ENCODE data around the gene NOP16.

Gene NOP16

GRCh38 chr5:176355400-176356178 lies 32.8 kb downstream of the NOP16 start:
- H3K27ac ChIP-seq (ENCODE audit: low read depth, low read length), result no peak overlapping the region
- no peaks in the 10 kb centered on the region for H3K27me3 ChIP-seq (ENCODE audit: control insufficient read depth, insufficient read depth, low read length)
- H3K9me3 ChIP-seq (ENCODE audit: control insufficient read depth, insufficient read depth, low read length), result no peaks in the 10 kb centered on the region
- H3K36me3 ChIP-seq (ENCODE audit: control insufficient read depth, insufficient read depth, low read length), result peaks cover 81% of the 10 kb centered on the region
- H3K4me1 ChIP-seq (ENCODE audit: control insufficient read depth, insufficient read depth, low read length), result no peaks in the 10 kb centered on the region
- H3K9ac ChIP-seq (ENCODE audit: low read depth, low read length), result no peak overlapping the region
- no peak overlapping the region for H3K4me3 ChIP-seq (ENCODE audit: low read depth, low read length)

DNA sequence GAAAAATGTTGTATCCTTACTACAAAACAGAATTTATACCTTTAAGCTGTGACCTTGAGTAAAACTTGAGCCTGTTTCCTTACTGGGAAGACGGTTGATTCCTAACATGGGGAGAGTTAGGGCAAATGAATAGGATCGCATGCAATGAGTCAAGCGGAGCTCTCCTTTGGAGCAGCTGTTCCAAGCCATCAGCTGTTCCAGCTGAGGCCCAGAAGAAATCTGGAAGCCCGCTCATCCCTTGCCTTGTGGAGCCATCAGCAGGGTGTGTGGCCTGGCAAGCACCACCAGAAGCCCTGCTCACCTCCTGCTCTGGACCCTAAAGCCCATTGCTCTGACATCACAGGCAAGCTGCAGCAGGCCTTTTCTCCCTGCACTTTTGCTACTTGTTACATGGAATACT lies 34.9 kb downstream of the NOP16 start:
- no peak overlapping the region for H3K27ac ChIP-seq (ENCODE audit: low read depth, low read length)
- no peaks in the 10 kb centered on the region for H3K27me3 ChIP-seq (ENCODE audit: control insufficient read depth, insufficient read depth, low read length)
- no peak overlapping the region for H3K9ac ChIP-seq (ENCODE audit: low read depth, low read length)
- peaks cover 94% of the 10 kb centered on the region for H3K36me3 ChIP-seq (ENCODE audit: control insufficient read depth, insufficient read depth, low read length)
- no peaks in the 10 kb centered on the region for H3K4me1 ChIP-seq (ENCODE audit: control insufficient read depth, insufficient read depth, low read length)
- no peaks in the 10 kb centered on the region for H3K9me3 ChIP-seq (ENCODE audit: control insufficient read depth, insufficient read depth, low read length)
- no peak overlapping the region for H3K4me3 ChIP-seq (ENCODE audit: low read depth, low read length)

GRCh38 chr5:176352116-176352878 lies 36.1 kb downstream of the NOP16 start:
- H3K9me3 ChIP-seq (ENCODE audit: control insufficient read depth, insufficient read depth, low read length), result no peaks in the 10 kb centered on the region
- H3K4me1 ChIP-seq (ENCODE audit: control insufficient read depth, insufficient read depth, low read length), result no peaks in the 10 kb centered on the region
- no peak overlapping the region for H3K27ac ChIP-seq (ENCODE audit: low read depth, low read length)
- no peaks in the 10 kb centered on the region for H3K27me3 ChIP-seq (ENCODE audit: control insufficient read depth, insufficient read depth, low read length)
- peaks cover 95% of the 10 kb centered on the region for H3K36me3 ChIP-seq (ENCODE audit: control insufficient read depth, insufficient read depth, low read length)
- H3K9ac ChIP-seq (ENCODE audit: low read depth, low read length), result no peak overlapping the region
- no peak overlapping the region for H3K4me3 ChIP-seq (ENCODE audit: low read depth, low read length)

DNA sequence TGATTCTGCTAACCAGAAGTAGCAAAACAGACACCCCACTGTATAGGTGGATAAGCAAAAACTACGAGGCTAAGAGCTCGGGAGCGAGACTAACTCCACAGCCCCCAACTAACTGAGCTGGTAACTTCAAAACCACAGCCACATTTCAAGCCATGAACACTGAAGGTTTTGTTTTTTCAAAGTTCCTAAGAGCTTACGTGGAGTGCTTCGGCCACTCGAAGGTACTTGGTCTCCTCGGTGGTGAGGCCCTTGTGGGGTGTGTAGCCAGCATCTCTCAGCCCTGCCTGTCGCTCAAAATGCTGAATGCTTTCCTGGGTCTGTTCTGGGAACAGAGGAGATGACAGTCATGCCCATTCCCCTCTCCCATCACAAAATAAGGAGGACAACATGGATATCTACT lies 38.0 kb downstream of the NOP16 start:
- Histone ChIP-seq H3K4me1 (ENCODE audit: control insufficient read depth, insufficient read depth, low read length) (no peaks in the 10 kb centered on the region), H3K4me3 (ENCODE audit: low read depth, low read length) (no peak overlapping the region), H3K27ac (ENCODE audit: low read depth, low read length) (no peak overlapping the region), H3K27me3 (ENCODE audit: control insufficient read depth, insufficient read depth, low read length) (no peaks in the 10 kb centered on the region), H3K36me3 (ENCODE audit: control insufficient read depth, insufficient read depth, low read length) (peaks cover 98% of the 10 kb centered on the region), H3K9me3 (ENCODE audit: control insufficient read depth, insufficient read depth, low read length) (no peaks in the 10 kb centered on the region), H3K9ac (ENCODE audit: low read depth, low read length) (no peak overlapping the region)

DNA sequence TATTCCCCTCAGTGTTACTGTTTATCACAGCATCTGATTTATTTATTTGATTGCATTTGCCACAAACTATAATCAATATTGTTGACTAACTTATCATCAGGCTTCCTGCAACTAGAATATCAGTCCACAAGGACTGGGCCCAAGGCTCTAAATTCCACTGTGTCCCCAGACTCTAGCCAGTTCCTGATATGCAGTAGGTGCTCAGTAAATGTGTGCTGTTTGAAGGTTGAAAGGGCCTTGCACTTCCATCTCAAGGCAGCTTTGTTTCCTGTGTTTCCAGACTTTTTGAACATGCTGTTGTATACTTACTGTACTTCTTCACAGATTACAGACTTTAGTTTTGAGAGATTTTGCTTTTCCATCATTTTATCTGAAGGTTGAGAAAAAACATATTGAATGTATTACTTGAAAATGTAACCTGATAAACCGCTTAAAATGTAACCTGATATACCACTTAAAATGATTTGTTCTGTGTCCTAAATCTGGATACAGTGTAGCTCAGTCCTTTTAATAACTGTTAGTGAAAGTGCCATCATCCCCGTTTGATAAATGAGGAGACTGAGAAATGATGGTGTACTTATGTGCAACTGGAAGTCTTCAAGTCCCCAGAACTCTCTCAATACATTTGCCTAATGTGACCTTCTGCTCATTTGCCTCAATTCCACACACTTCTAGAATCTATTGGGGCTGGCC lies 45.5 kb downstream of the NOP16 start:
- no peak overlapping the region for H3K9ac ChIP-seq (ENCODE audit: low read depth, low read length)
- H3K4me3 ChIP-seq (ENCODE audit: low read depth, low read length), result no peak overlapping the region
- no peaks in the 10 kb centered on the region for H3K4me1 ChIP-seq (ENCODE audit: control insufficient read depth, insufficient read depth, low read length)
- H3K36me3 ChIP-seq (ENCODE audit: control insufficient read depth, insufficient read depth, low read length), result peaks cover 36% of the 10 kb centered on the region
- no peaks in the 10 kb centered on the region for H3K27me3 ChIP-seq (ENCODE audit: control insufficient read depth, insufficient read depth, low read length)
- no peaks in the 10 kb centered on the region for H3K9me3 ChIP-seq (ENCODE audit: control insufficient read depth, insufficient read depth, low read length)
- no peak overlapping the region for H3K27ac ChIP-seq (ENCODE audit: low read depth, low read length)

- Histone ChIP-seq H3K9ac (ENCODE audit: low read depth, low read length) (no peak overlapping the region), H3K36me3 (ENCODE audit: control insufficient read depth, insufficient read depth, low read length) (peaks cover 33% of the 10 kb centered on the region), H3K9me3 (ENCODE audit: control insufficient read depth, insufficient read depth, low read length) (no peaks in the 10 kb centered on the region), H3K4me3 (ENCODE audit: low read depth, low read length) (no peak overlapping the region), H3K27ac (ENCODE audit: low read depth, low read length) (no peak overlapping the region), H3K27me3 (ENCODE audit: control insufficient read depth, insufficient read depth, low read length) (no peaks in the 10 kb centered on the region), H3K4me1 (ENCODE audit: control insufficient read depth, insufficient read depth, low read length) (no peaks in the 10 kb centered on the region)
These were observed 46.3 kb downstream of the NOP16 start for GRCh38 chr5:176342158-176342483.

DNA sequence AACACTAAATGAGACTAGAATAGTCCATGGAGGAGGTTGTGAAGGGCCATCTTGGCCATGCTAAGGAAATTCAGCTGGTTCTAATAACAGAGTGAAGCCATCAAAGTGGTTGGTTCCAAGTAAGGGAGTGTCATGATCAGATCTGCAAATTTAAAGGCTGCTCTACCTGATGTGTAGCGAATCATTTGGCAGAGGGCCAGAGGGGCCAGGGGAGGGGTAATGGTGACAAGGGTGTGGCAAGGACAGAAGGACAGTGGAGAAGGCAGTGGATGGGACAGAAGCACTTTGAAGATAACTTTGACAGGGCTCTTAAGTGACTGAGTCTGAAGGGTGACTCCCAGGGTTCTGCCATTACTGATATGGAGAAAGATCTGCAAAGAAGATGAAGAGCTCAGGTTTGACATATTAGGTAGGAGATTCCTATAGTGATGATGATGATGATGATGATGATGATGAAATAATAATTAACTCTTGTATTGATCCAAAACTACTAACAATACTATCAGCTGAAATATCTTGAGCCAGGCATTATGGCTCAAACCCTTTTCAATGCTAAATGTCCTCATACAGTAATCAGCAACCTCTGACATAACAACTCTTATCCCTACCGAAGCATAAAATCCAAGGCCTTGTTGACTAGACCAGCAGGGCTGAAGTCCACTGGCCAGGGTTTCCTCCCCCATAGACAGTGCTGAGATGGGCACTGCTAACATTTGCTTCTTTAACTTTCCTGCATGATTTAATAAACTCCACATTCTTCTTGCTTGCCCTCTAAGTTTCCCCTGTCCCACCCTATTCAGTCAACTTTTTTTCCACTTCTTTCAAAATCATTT lies 46.9 kb downstream of the NOP16 start:
- peaks cover 33% of the 10 kb centered on the region for H3K36me3 ChIP-seq (ENCODE audit: control insufficient read depth, insufficient read depth, low read length)
- no peak overlapping the region for H3K9ac ChIP-seq (ENCODE audit: low read depth, low read length)
- H3K9me3 ChIP-seq (ENCODE audit: control insufficient read depth, insufficient read depth, low read length), result no peaks in the 10 kb centered on the region
- H3K4me1 ChIP-seq (ENCODE audit: control insufficient read depth, insufficient read depth, low read length), result no peaks in the 10 kb centered on the region
- no peak overlapping the region for H3K4me3 ChIP-seq (ENCODE audit: low read depth, low read length)
- no peak overlapping the region for H3K27ac ChIP-seq (ENCODE audit: low read depth, low read length)
- no peaks in the 10 kb centered on the region for H3K27me3 ChIP-seq (ENCODE audit: control insufficient read depth, insufficient read depth, low read length)

DNA sequence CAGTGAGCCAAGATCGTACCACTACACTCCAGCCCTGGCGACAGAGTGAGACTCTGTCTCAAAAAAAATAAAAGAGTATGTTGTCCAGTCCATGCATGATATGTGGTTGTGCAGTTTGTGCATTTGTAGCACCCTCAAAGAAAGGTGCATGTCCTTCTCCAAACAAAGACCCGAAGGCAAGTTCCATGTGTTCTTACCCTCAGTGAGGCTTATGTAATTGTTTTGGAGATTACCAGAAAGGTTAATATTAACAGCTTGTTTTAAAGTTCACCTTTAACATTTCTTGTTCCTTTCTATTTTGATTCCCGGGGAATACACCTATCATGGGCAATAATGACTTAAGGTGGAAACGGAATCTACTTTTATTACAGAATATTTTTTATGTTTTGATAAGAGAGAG lies 49.1 kb downstream of the NOP16 start:
- Histone ChIP-seq H3K4me1 (ENCODE audit: control insufficient read depth, insufficient read depth, low read length) (no peaks in the 10 kb centered on the region), H3K27me3 (ENCODE audit: control insufficient read depth, insufficient read depth, low read length) (no peaks in the 10 kb centered on the region), H3K9me3 (ENCODE audit: control insufficient read depth, insufficient read depth, low read length) (no peaks in the 10 kb centered on the region), H3K27ac (ENCODE audit: low read depth, low read length) (no peak overlapping the region), H3K4me3 (ENCODE audit: low read depth, low read length) (no peak overlapping the region), H3K9ac (ENCODE audit: low read depth, low read length) (no peak overlapping the region), H3K36me3 (ENCODE audit: control insufficient read depth, insufficient read depth, low read length) (peaks cover 12% of the 10 kb centered on the region)

GRCh38 chr5:176337913-176338312 lies 50.5 kb downstream of the NOP16 start:
- Histone ChIP-seq H3K4me3 (ENCODE audit: low read depth, low read length) (no peak overlapping the region), H3K27me3 (ENCODE audit: control insufficient read depth, insufficient read depth, low read length) (no peaks in the 10 kb centered on the region), H3K9ac (ENCODE audit: low read depth, low read length) (no peak overlapping the region), H3K9me3 (ENCODE audit: control insufficient read depth, insufficient read depth, low read length) (no peaks in the 10 kb centered on the region), H3K36me3 (ENCODE audit: control insufficient read depth, insufficient read depth, low read length) (peaks cover 12% of the 10 kb centered on the region), H3K27ac (ENCODE audit: low read depth, low read length) (no peak overlapping the region), H3K4me1 (ENCODE audit: control insufficient read depth, insufficient read depth, low read length) (no peaks in the 10 kb centered on the region)

DNA sequence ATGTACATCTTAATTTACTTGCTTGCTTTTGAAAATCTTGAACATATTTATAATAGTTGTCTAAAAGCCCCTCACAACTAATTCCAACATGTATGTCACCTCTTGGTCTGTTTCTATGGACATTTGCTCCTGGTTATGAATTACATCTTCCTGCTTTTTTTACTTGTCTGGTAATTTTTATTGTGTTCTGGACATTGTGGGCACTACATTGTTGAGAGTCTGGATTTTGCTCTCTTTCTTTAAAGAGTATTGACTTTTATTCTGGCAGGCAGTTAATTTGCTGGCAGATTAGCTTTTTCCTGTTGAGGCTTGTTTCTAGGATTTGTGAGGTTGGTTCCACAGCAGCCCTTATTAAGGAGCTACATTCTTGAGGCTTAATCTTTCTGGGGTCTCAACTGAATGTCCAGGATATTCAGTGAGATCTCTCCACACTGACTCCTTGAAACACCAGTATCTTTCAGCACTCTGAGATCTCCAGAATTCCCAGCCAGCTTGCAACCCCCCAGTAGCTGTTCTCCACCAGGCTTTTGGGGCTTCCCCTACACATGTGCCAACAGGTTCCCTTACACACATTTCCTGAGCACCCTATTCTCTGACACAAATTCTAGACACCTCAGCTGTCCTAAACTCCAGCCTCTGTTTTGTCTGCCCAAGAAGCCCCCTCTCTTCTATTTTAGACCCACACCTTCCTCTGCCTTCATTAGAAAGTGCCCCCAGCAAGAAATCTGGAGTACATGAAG lies 54.2 kb downstream of the NOP16 start:
- Histone ChIP-seq H3K27ac (ENCODE audit: low read depth, low read length) (no peak overlapping the region), H3K36me3 (ENCODE audit: control insufficient read depth, insufficient read depth, low read length) (peaks cover 12% of the 10 kb centered on the region), H3K4me3 (ENCODE audit: low read depth, low read length) (no peak overlapping the region), H3K9ac (ENCODE audit: low read depth, low read length) (no peak overlapping the region), H3K4me1 (ENCODE audit: control insufficient read depth, insufficient read depth, low read length) (no peaks in the 10 kb centered on the region), H3K27me3 (ENCODE audit: control insufficient read depth, insufficient read depth, low read length) (no peaks in the 10 kb centered on the region), H3K9me3 (ENCODE audit: control insufficient read depth, insufficient read depth, low read length) (no peaks in the 10 kb centered on the region)

Data from HUES48 (cell line).